HEK293 (cell line): ENCODE results near the gene CEP44.

Experiments used
- CTCF ChIA-PET: fragments of 350-600 bp; formaldehyde crosslinking; extraction: SDS; loops from one replicate; lab custom pipeline; 2021; ENCODE audit warnings: antibody characterized with exemption; lab: Yijun Ruan, JAX
- POLR2A ChIA-PET: fragments of 300-600 bp; formaldehyde crosslinking; extraction: SDS; loops from one replicate; lab custom pipeline; 2020; ENCODE audit warnings: antibody characterized with exemption, inconsistent platforms; lab: Yijun Ruan, JAX
- H3K27ac ChIP-seq: fragments of 200-500 bp; sonication (Bioruptor generic); 2 replicates; pipeline ENCODE4 v1.5.1; 2014; ENCODE audit warnings: low read depth, low read length, control low read depth, inconsistent platforms; ENCODE audit errors: extremely low read depth
- H3K36me3 ChIP-seq, 2 experiments: fragments of 200-500 bp in 1 of 2; sonication (Bioruptor generic) in 1 of 2; 1 replicate in 1 of 2; 2 replicates in 1 of 2; pipeline ENCODE4 v1.5.1; 2014 to 2017; ENCODE audit warnings: inconsistent platforms in 2 of 2, low read length in 2 of 2; ENCODE audit not compliant: control insufficient read depth in 2 of 2, insufficient read depth in 1 of 2
- H3K4me1 ChIP-seq: fragments of 200-500 bp; sonication (Bioruptor generic); 2 replicates; pipeline ENCODE4 v1.5.1; 2014; ENCODE audit warnings: mild to moderate bottlenecking, low read length, inconsistent platforms; ENCODE audit not compliant: control insufficient read depth, insufficient read depth
- H3K4me3 ChIP-seq: 2 replicates; pipeline ENCODE4 v1.5.1; 2011; ENCODE audit warnings: low read depth, mild to moderate bottlenecking, control low read depth, low read length, moderate library complexity
- H3K9me3 ChIP-seq: fragments of 200-500 bp; sonication (Bioruptor generic); 2 replicates; pipeline ENCODE4 v1.5.1; 2014; ENCODE audit warnings: low read depth, low read length, inconsistent platforms; ENCODE audit not compliant: control insufficient read depth, insufficient read depth
- KLF10 ChIP-seq: fragments of 450-650 bp; IDR thresholded peaks from 2 replicates; pipeline ENCODE4 v1.5.1; 2018; ENCODE audit warnings: missing biosample characterization, mild to moderate bottlenecking, missing genetic modification characterization
- KLF7 ChIP-seq: fragments of 450-650 bp; formaldehyde crosslinking; IDR thresholded peaks from 2 replicates; pipeline ENCODE4 v1.5.1; 2016; ENCODE audit warnings: missing biosample characterization, missing genetic modification characterization, borderline replicate concordance
- PBX3 ChIP-seq: sonication (generic); formaldehyde crosslinking; IDR thresholded peaks from 2 replicates; pipeline ENCODE4 v1.8.1; 2022; ENCODE audit warnings: mild to moderate bottlenecking, moderate library complexity, missing genetic modification reagents
- PRDM6 ChIP-seq: fragments of 450-650 bp; formaldehyde crosslinking; IDR thresholded peaks from 2 replicates; pipeline ENCODE4 v1.5.1; 2017; ENCODE audit warnings: missing biosample characterization, missing genetic modification characterization
- REPIN1 ChIP-seq: fragments of 450-650 bp; formaldehyde crosslinking; IDR thresholded peaks from 2 replicates; pipeline ENCODE4 v1.5.1; 2017; ENCODE audit warnings: missing biosample characterization, missing genetic modification characterization, low read depth
- ZBTB20 ChIP-seq: fragments of 450-650 bp; formaldehyde crosslinking; IDR thresholded peaks from 2 replicates; pipeline ENCODE4 v1.5.1; 2016; ENCODE audit warnings: missing biosample characterization, missing genetic modification characterization
- ZBTB26 ChIP-seq: fragments of 450-650 bp; formaldehyde crosslinking; optimal IDR thresholded peaks from 2 replicates; pipeline ENCODE3; 2016; ENCODE audit warnings: missing biosample characterization, mild to moderate bottlenecking, missing genetic modification characterization
- ZBTB7A ChIP-seq: fragments of 450-650 bp; formaldehyde crosslinking; IDR thresholded peaks from 2 replicates; pipeline ENCODE4 v1.5.1; 2016; ENCODE audit warnings: low read depth, missing biosample characterization, missing genetic modification characterization
- ZBTB8A ChIP-seq: fragments of 450-650 bp; formaldehyde crosslinking; IDR thresholded peaks from 2 replicates; pipeline ENCODE4 v1.5.1; 2016; ENCODE audit warnings: missing biosample characterization, missing genetic modification characterization
- ZNF112 ChIP-seq: fragments of 450-650 bp; formaldehyde crosslinking; IDR thresholded peaks from 2 replicates; pipeline ENCODE4 v1.5.0; 2017; ENCODE audit warnings: missing biosample characterization, missing genetic modification characterization
- ZNF146 ChIP-seq: fragments of 450-650 bp; formaldehyde crosslinking; IDR thresholded peaks from 2 replicates; pipeline ENCODE4 v1.5.1; 2016; ENCODE audit warnings: missing biosample characterization, missing genetic modification characterization
- ZNF214 ChIP-seq: fragments of 450-650 bp; formaldehyde crosslinking; IDR thresholded peaks from 2 replicates; pipeline ENCODE4 v1.5.1; 2017; ENCODE audit warnings: missing biosample characterization, mild to moderate bottlenecking, missing genetic modification characterization, borderline replicate concordance
- ZNF221 ChIP-seq: fragments of 450-650 bp; formaldehyde crosslinking; IDR thresholded peaks from 2 replicates; pipeline ENCODE4 v1.5.1; 2017; ENCODE audit warnings: missing biosample characterization, missing genetic modification characterization, borderline replicate concordance
- ZNF24 ChIP-seq: fragments of 450-650 bp; formaldehyde crosslinking; IDR thresholded peaks from 2 replicates; pipeline ENCODE4 v1.5.1; 2016; ENCODE audit warnings: missing biosample characterization, missing genetic modification characterization
- ZNF274 ChIP-seq, 2 experiments: fragments of 200-500 bp in 1 of 2; fragments of 450-650 bp in 1 of 2; sonication (Bioruptor generic) in 1 of 2; formaldehyde crosslinking in 1 of 2; IDR thresholded peaks; 2 replicates each; pipeline versions ENCODE4 v1.5.1 to v1.6.1; 2014 to 2016; ENCODE audit warnings: borderline replicate concordance in 1 of 2, inconsistent platforms in 1 of 2, low read length in 1 of 2, missing biosample characterization in 1 of 2, missing genetic modification characterization in 1 of 2
- ZNF354C ChIP-seq: fragments of 450-650 bp; formaldehyde crosslinking; IDR thresholded peaks from 2 replicates; pipeline ENCODE4 v1.5.1; 2016; ENCODE audit warnings: missing biosample characterization, missing genetic modification characterization, low read depth, borderline replicate concordance
- ZNF398 ChIP-seq: fragments of 450-650 bp; formaldehyde crosslinking; IDR thresholded peaks from 2 replicates; pipeline ENCODE4 v1.5.1; 2017; ENCODE audit warnings: missing biosample characterization, missing genetic modification characterization
- ZNF530 ChIP-seq: fragments of 450-650 bp; formaldehyde crosslinking; IDR thresholded peaks from 2 replicates; pipeline ENCODE4 v1.5.1; 2016; ENCODE audit warnings: low read depth, missing biosample characterization, missing genetic modification characterization
- ZNF585B ChIP-seq: fragments of 450-650 bp; formaldehyde crosslinking; IDR thresholded peaks from 2 replicates; pipeline ENCODE4 v1.5.1; 2016; ENCODE audit warnings: missing biosample characterization, missing genetic modification characterization
- ZNF626 ChIP-seq: fragments of 450-650 bp; sonication (Bioruptor Pico); formaldehyde crosslinking; IDR thresholded peaks from 2 replicates; pipeline ENCODE4 v1.5.1; 2018; ENCODE audit warnings: missing biosample characterization, missing genetic modification characterization, inconsistent platforms
- ZNF768 ChIP-seq: fragments of 450-650 bp; formaldehyde crosslinking; IDR thresholded peaks from 2 replicates; pipeline ENCODE4 v1.5.1; 2018; ENCODE audit warnings: missing biosample characterization, mild to moderate bottlenecking, missing genetic modification characterization
- ZNF792 ChIP-seq: fragments of 450-650 bp; formaldehyde crosslinking; IDR thresholded peaks from 2 replicates; pipeline ENCODE4 v1.5.1; 2016; ENCODE audit warnings: missing biosample characterization, missing genetic modification characterization

Gene CEP44

GRCh38 chr4:174275101-174275500 is 8.6 kb upstream of the CEP44 start:
- H3K27ac ChIP-seq: no peak overlapping the region
- CTCF ChIA-PET: no interaction called here
- TF ChIP-seq REPIN1 (tag by site-specific recombination) (no peak), ZNF768 (tag by site-specific recombination) (no peak), ZNF354C (no peak), ZBTB20 (no peak), ZNF146 (tag by site-specific recombination) (no peak), ZNF274 (IDR thresholded peaks at IDR 0.05; ENCODE audit: low read length) (no peak), ZNF274 (tag by site-specific recombination; IDR thresholded peaks at IDR 0.05; ENCODE audit: borderline replicate concordance) (no peak), ZNF398 (no peak), ZBTB8A (tag by site-specific recombination) (no peak), ZBTB26 (tag by site-specific recombination) (no peak), PBX3 (CRISPR knock-in tag) (no peak), ZNF112 (no peak), ZBTB7A (tag by site-specific recombination) (no peak), ZNF221 (tag by site-specific recombination) (no peak), KLF10 (tag by site-specific recombination) (no peak), ZNF585B (tag by site-specific recombination) (no peak), ZNF214 (tag by site-specific recombination) (no peak), ZNF530 (tag by site-specific recombination) (no peak), KLF7 (tag by site-specific recombination) (no peak), ZNF792 (no peak), ZNF24 (no peak)
- POLR2A ChIA-PET: no interaction called here
- H3K36me3 ChIP-seq: peaks cover 0 to 4% of the 10 kb centered on the region in 2 experiments; a peak in 1 of 3 replicates
- H3K4me1 ChIP-seq: no peaks in the 10 kb centered on the region; the same call in 1 of the 2 replicates
- H3K9me3 ChIP-seq: no peaks in the 10 kb centered on the region
- H3K4me3 ChIP-seq: no peak overlapping the region

- peaks cover 0 to 4% of the 10 kb centered on the region in 2 experiments; a peak in 1 of 3 replicates for H3K36me3 ChIP-seq
- peak; percentile 70 for TF ChIP-seq PRDM6
- TF ChIP-seq ZNF626 (tag by site-specific recombination): no peak
- no peak overlapping the region for H3K4me3 ChIP-seq
- ChIA-PET POLR2A (no interaction called here), CTCF (no interaction called here)
- H3K27ac ChIP-seq: no peak overlapping the region
- H3K4me1 ChIP-seq: no peaks in the 10 kb centered on the region; the same call in 1 of the 2 replicates
- no peaks in the 10 kb centered on the region for H3K9me3 ChIP-seq
These were observed 6.3 kb upstream of the CEP44 start for GRCh38 chr4:174277433-174277832.
